Fibroblast of the aortic adventitia (primary cell): Measurements from ENCODE around the gene PIGN. TPM values are rescaled to one million over a fixed set of nuclear protein-coding genes. Genes with fewer than 3 reads are reported as not detected.
A peak's percentile ranks its signal among the peaks of the same experiment; 100 is the strongest.
"Not testable (repeated sequence)": the region's sequence is repeated elsewhere in the genome, so short reads cannot be mapped to it uniquely, and the experiment has no call there.

Experiments used
- DNase-seq: peaks from one replicate; pipeline ENCODE4 v3.0.0-alpha.2; 2010; ENCODE audit warnings: low read depth
- H3K4me3 ChIP-seq: 2 replicates; pipeline ENCODE4 v1.5.1; 2011; ENCODE audit warnings: low read depth, mild to moderate bottlenecking, control low read depth, low read length, moderate library complexity
- CTCF ChIP-seq: IDR thresholded peaks from 2 replicates; pipeline ENCODE4 v1.5.1; 2011; ENCODE audit warnings: mild to moderate bottlenecking, low read length, control low read depth, inconsistent platforms; ENCODE audit not compliant: insufficient read depth
- total RNA-seq: library from RNA; depleted of rRNA; stranded (reverse); fragments of >200 nt; gene quantifications from 2 replicates; pipeline ENCODE4 v1.2.3, GENCODE V29; 2012; ENCODE audit warnings: low replicate concordance

Gene PIGN
- total RNA-seq, 1 donor, result 44.8 TPM

DNA sequence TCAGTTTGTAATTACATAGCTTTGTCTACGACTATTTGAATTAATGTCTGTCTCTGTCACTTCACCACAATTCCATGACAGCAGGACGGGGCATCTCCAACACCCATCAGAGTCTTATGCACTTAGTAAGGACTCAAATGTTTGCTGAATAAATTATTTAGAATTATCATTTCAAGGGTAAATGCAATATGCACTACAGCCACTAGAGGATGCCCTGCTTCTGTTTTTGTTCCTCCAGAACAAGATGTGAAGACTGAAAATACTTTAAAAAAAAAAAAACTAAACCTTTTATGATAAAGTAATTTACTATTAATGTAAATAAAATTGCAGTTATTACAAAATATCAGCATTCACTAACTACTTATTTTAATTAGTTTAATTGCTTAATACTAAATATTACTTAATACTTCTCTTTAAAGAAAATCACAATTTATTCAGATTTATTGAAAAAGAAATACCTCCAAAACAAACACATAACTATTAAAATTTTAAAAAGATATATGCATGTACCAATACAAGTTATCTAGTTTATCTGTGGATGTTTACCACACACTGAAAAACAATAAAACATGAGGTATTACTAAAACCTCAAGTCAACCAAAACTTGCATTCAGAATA is 3.2 kb downstream of the PIGN start:
- H3K4me3 ChIP-seq, result no peak overlapping the region
- TF ChIP-seq CTCF, result peak; percentile 98
- DNase-seq, result peak; percentile 80

- DNase-seq, result no peak
- TF ChIP-seq CTCF, result no peak
Measured at GRCh38 chr18:62182220-62182619, 4.6 kb downstream of the PIGN start.

GRCh38 chr18:62179213-62179612 is 7.6 kb downstream of the PIGN start:
- H3K4me3 ChIP-seq, result no peak overlapping the region
- DNase-seq, result no peak
- TF ChIP-seq CTCF, result no peak

More at GRCh38 chr18:62182220-62182619, 4.6 kb downstream of the PIGN start:
- no peak overlapping the region for H3K4me3 ChIP-seq

GRCh38 chr18:62177271-62177670 is 9.6 kb downstream of the PIGN start:
- H3K4me3 ChIP-seq, result no peak overlapping the region
- no peak for DNase-seq
- no peak for TF ChIP-seq CTCF

DNA sequence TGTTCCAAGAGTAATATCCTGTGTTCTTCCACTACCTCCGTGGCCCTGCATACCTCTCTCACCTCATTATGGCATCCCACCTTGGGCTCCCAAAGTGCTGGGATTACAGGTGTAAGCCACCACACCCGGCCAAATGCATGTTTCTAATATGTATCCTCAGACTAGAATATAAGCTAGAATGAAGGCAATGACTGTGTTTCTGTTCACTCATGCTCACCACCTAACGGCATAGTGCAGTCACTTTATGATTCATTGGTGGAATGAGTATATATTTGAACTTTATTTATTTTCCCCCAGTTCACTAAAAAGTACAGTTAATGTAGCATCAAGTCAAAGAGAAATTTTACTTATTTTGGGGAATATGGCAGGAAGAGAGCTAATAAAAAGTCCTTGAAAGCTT is 11.3 kb downstream of the PIGN start:
- DNase-seq, result no peak
- no peak overlapping the region for H3K4me3 ChIP-seq
- TF ChIP-seq CTCF, result no peak

- no peak overlapping the region for H3K4me3 ChIP-seq
- no peak for DNase-seq
- no peak for TF ChIP-seq CTCF
Measured at GRCh38 chr18:62172298-62172697, 14.6 kb downstream of the PIGN start.

DNA sequence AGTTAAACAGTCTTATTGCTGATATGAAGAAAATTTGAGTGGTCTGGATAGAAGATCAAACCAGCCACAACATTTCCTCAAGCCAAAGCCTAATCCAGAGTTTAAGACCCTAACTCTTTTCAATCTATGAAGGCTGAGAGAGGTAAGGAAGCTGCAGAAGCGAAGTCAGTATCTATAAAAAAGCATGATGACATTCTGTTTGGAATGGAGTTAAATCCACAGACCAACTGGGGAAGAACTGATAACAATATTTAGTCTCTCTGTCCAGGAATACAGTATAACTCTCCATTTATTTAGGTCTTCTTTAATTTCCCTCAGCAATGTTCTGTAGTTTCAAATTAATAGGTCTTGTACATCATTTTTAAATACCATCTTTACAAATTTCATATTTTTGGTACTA is 16.0 kb downstream of the PIGN start:
- TF ChIP-seq CTCF, result no peak
- no peak overlapping the region for H3K4me3 ChIP-seq
- DNase-seq, result no peak

DNA sequence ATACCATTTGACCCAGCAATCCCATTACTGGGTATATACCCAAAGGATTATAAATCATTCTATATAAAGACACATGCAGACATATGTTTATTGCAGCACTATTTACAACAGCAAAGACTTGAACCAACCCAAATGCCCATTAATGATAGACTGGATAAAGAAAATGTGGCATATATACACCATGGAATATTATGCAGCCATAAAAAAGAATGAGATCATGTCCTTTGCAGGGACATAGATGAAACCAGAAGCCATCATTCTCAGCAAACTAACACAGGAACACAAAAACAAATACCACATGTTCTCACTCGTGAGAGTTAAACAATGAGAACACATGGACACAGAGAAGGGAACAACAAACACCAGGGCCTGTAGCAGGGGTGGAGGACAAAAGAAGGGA is 20.3 kb downstream of the PIGN start:
- not testable (repeated sequence) for DNase-seq, H3K4me3 ChIP-seq
